Gastroesophageal sphincter (tissue), 3 donors: ENCODE results near the gene MAML3.

Source experiments
- POLR2A ChIP-seq, 2 donors: fragments of 450-650 bp; IDR thresholded peaks; one replicate each; pipeline ENCODE4 v1.6.1; 2017; ENCODE audit warnings: antibody characterized with exemption in 2 of 2, mild to moderate bottlenecking in 2 of 2, moderate library complexity in 1 of 2
- TF ChIP-seq, protein P1 (sequence below), 4 experiments: fragments of 200-600 bp in 2 of 4; fragments of 450-650 bp in 2 of 4; sonication (generic) in 1 of 4; IDR thresholded peaks; one replicate each; pipeline ENCODE4 v1.5.1; 2017 to 2019; ENCODE audit warnings: antibody characterized with exemption in 4 of 4, mild to moderate bottlenecking in 2 of 4, moderate library complexity in 2 of 4

DNA sequence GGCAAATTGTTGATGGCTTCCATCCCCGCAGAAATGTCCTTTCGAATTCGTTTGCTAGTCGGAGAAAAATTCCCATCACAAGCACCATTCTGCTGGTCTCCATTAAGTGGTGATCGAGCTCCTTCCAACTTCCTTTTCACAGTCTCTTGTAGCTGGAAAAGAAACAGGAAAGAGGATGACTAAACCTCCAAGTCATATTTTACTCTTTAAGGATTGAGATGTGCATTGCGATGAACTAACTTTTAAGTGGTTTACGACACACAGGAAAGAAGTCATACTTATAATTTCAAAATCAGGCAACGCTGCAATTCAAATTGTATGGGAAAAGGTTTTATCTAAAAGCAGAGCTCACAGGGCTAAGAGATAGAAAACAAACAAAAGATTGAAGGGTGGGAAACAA is 263.2 kb downstream of the MAML3 start:
- TF ChIP-seq, protein P1, sequence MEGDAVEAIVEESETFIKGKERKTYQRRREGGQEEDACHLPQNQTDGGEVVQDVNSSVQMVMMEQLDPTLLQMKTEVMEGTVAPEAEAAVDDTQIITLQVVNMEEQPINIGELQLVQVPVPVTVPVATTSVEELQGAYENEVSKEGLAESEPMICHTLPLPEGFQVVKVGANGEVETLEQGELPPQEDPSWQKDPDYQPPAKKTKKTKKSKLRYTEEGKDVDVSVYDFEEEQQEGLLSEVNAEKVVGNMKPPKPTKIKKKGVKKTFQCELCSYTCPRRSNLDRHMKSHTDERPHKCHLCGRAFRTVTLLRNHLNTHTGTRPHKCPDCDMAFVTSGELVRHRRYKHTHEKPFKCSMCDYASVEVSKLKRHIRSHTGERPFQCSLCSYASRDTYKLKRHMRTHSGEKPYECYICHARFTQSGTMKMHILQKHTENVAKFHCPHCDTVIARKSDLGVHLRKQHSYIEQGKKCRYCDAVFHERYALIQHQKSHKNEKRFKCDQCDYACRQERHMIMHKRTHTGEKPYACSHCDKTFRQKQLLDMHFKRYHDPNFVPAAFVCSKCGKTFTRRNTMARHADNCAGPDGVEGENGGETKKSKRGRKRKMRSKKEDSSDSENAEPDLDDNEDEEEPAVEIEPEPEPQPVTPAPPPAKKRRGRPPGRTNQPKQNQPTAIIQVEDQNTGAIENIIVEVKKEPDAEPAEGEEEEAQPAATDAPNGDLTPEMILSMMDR (IDR thresholded peaks at IDR 0.05) = no peak
- no peak for TF ChIP-seq POLR2A (IDR thresholded peaks at IDR 0.05)
